Measurements from ENCODE around the gene MAPK6. TPM values are rescaled to one million over a fixed set of nuclear protein-coding genes. Genes with fewer than 3 reads are reported as not detected.

MAPK6 gene
- total RNA-seq, 1 donor from 2014 or later = 98.2 TPM

DNA sequence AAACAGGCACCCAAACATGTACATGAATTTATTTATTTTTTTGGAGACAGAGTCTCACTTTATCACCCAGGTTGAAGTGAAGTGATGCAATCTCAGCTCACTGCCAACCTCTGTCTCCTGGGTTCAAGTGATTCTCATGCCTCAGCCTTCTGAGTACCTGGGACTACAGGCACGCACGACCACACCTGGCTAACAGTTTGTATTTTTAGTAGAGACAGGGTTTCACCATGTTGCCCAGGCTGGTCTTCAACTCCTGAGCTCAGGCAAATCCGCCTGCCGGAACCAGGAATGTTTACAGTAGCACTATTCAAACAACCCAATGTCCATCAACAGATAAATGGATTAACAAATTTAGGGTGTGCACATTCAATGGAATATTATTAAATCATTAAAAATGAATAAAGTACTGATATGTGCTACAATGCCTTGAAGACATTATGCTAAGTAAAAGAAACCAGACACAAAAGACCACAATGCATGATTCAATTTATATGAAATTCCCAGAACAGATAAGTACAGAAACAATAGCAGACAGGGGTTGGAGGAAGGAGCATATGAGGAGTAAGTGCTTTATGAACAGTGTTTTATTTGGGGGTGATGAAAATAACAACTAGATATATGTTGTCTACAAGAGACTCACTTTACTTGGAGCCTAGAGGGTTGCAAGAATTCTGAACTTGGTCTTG is 48.7 kb upstream of the MAPK6 start:
- Mint-ChIP-seq H3K27me3 (ENCODE audit: low read depth, unreplicated experiment) (no peaks in the 10 kb centered on the region), H3K36me3 (ENCODE audit: low read depth, unreplicated experiment) (peaks cover 6% of the 10 kb centered on the region), H3K9me3 (ENCODE audit: unreplicated experiment) (peaks cover 2% of the 10 kb centered on the region), H3K4me1 (ENCODE audit: low read depth, unreplicated experiment) (peaks cover 7% of the 10 kb centered on the region), H3K27ac (ENCODE audit: unreplicated experiment) (peak overlapping the region; percentile 29), H3K4me3 (ENCODE audit: unreplicated experiment) (peak overlapping the region; percentile 96)
- Histone ChIP-seq H3K9me3 (ENCODE audit: insufficient read depth, low read depth, low read length) (no peaks in the 10 kb centered on the region), H2AFZ (ENCODE audit: low read depth, low read length) (no peak overlapping the region), H3K27ac (ENCODE audit: low read depth, low read length) (no peak overlapping the region), H3K36me3 (ENCODE audit: insufficient read depth, low read length) (peaks cover under 1% of the 10 kb centered on the region), H3K27me3 (ENCODE audit: insufficient read depth, low read length) (no peaks in the 10 kb centered on the region), H3K79me2 (ENCODE audit: insufficient read depth, low read length) (peaks cover 64% of the 10 kb centered on the region), H4K20me1 (ENCODE audit: insufficient read depth, low read length) (peaks cover 30% of the 10 kb centered on the region), H3K9ac (ENCODE audit: low read length) (peak overlapping the region; percentile 89), H3K4me1 (ENCODE audit: insufficient read depth, low read length) (peaks cover 6% of the 10 kb centered on the region), H3K4me3 (ENCODE audit: insufficient read depth, low read depth, low read length) (peak overlapping the region; percentile 76), H3K4me2 (ENCODE audit: low read length) (peak overlapping the region; percentile 89)
- no peak for DNase-seq (ENCODE audit: low read depth)
- no peak for FAIRE-seq
- no peak for TF ChIP-seq EZH2 (IDR thresholded peaks at IDR 0.05; ENCODE audit: insufficient read depth, low read length)
- TF ChIP-seq, protein P1, sequence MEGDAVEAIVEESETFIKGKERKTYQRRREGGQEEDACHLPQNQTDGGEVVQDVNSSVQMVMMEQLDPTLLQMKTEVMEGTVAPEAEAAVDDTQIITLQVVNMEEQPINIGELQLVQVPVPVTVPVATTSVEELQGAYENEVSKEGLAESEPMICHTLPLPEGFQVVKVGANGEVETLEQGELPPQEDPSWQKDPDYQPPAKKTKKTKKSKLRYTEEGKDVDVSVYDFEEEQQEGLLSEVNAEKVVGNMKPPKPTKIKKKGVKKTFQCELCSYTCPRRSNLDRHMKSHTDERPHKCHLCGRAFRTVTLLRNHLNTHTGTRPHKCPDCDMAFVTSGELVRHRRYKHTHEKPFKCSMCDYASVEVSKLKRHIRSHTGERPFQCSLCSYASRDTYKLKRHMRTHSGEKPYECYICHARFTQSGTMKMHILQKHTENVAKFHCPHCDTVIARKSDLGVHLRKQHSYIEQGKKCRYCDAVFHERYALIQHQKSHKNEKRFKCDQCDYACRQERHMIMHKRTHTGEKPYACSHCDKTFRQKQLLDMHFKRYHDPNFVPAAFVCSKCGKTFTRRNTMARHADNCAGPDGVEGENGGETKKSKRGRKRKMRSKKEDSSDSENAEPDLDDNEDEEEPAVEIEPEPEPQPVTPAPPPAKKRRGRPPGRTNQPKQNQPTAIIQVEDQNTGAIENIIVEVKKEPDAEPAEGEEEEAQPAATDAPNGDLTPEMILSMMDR (IDR thresholded peaks at IDR 0.05; ENCODE audit: insufficient read depth, low read depth, low read length) = no peak

DNA sequence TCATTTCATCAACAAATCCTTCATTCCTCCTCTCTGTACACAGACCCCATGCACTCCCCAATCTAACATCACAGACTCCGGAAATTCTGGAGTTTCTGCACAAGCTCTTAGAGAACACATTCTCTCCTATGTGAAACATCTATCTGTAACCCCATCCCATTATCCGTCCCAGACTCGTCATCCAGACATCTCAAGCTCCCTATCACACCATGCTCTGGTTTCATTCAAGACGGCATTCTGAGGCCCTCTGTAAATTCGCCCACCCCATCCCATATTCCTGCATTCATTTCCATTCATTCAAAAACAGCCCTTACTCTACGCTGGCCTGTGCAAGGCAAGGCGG is 48.0 kb upstream of the MAPK6 start:
- H3K4me2 ChIP-seq (ENCODE audit: low read length) = peak overlapping the region; percentile 89
- no peak for TF ChIP-seq EZH2 (IDR thresholded peaks at IDR 0.05; ENCODE audit: insufficient read depth, low read length)
- TF ChIP-seq, protein P1 (IDR thresholded peaks at IDR 0.05; ENCODE audit: insufficient read depth, low read depth, low read length) = no peak
- H3K27ac ChIP-seq (ENCODE audit: low read depth, low read length) = peak overlapping the region; percentile 86
- no peaks in the 10 kb centered on the region for H3K9me3 ChIP-seq (ENCODE audit: insufficient read depth, low read depth, low read length)
- Mint-ChIP-seq H3K27me3 (ENCODE audit: low read depth, unreplicated experiment) (no peaks in the 10 kb centered on the region), H3K36me3 (ENCODE audit: low read depth, unreplicated experiment) (peaks cover 6% of the 10 kb centered on the region), H3K9me3 (ENCODE audit: unreplicated experiment) (peaks cover 2% of the 10 kb centered on the region), H3K27ac (ENCODE audit: unreplicated experiment) (peak overlapping the region; percentile 87), H3K4me1 (ENCODE audit: low read depth, unreplicated experiment) (peaks cover 7% of the 10 kb centered on the region), H3K4me3 (ENCODE audit: unreplicated experiment) (peak overlapping the region; percentile 96)
- no peak for FAIRE-seq
- no peaks in the 10 kb centered on the region for H3K27me3 ChIP-seq (ENCODE audit: insufficient read depth, low read length)
- peaks cover 6% of the 10 kb centered on the region for H3K4me1 ChIP-seq (ENCODE audit: insufficient read depth, low read length)
- peaks cover 23% of the 10 kb centered on the region for H4K20me1 ChIP-seq (ENCODE audit: insufficient read depth, low read length)
- peaks cover 56% of the 10 kb centered on the region for H3K79me2 ChIP-seq (ENCODE audit: insufficient read depth, low read length)
- H3K9ac ChIP-seq (ENCODE audit: low read length) = peak overlapping the region; percentile 89
- no peak for DNase-seq (ENCODE audit: low read depth)
- H3K4me3 ChIP-seq (ENCODE audit: insufficient read depth, low read depth, low read length) = peak overlapping the region; percentile 76
- H2AFZ ChIP-seq (ENCODE audit: low read depth, low read length) = peak overlapping the region; percentile 95
- no peaks in the 10 kb centered on the region for H3K36me3 ChIP-seq (ENCODE audit: insufficient read depth, low read length)
